Neural cell (in vitro differentiated cells): ENCODE data around the gene MAGI1. TPM values are rescaled to one million over a fixed set of nuclear protein-coding genes. Genes with fewer than 3 reads are reported as not detected.

Source experiments
- H2AFZ ChIP-seq: fragments of 200-600, 300-800 bp; sonication (generic), shearing (Covaris generic); 2 replicates; pipeline ENCODE4 v1.6.0; 2014; ENCODE audit warnings: low read depth, mild to moderate bottlenecking, antibody characterized with exemption, low read length, moderate library complexity
- H3F3A ChIP-seq: fragments of 200-600 bp; shearing (Covaris generic); 2 replicates; pipeline ENCODE4 v1.6.1; 2016; ENCODE audit warnings: mild to moderate bottlenecking, moderate library complexity, mixed read lengths, antibody characterized with exemption, low read length; ENCODE audit not compliant: insufficient read depth, poor library complexity, severe bottlenecking
- H3K27ac ChIP-seq: fragments of 200-600, 300-800 bp; sonication (generic), shearing (Covaris generic); 2 replicates; pipeline ENCODE4 v1.5.1; 2014; ENCODE audit warnings: mild to moderate bottlenecking, low read length, moderate library complexity
- H3K27me3 ChIP-seq: fragments of 300-800, 200-600 bp; sonication (generic), shearing (Covaris generic); 2 replicates; pipeline ENCODE4 v1.6.0; 2014; ENCODE audit warnings: mild to moderate bottlenecking, low read depth, low read length, moderate library complexity; ENCODE audit not compliant: insufficient read depth
- H3K36me3 ChIP-seq: fragments of 300-800, 200-600 bp; sonication (generic), shearing (Covaris generic); 2 replicates; pipeline ENCODE4 v1.5.1; 2014; ENCODE audit warnings: mild to moderate bottlenecking, antibody characterized with exemption, low read length, moderate library complexity; ENCODE audit not compliant: insufficient read depth
- H3K4me2 ChIP-seq: fragments of 300-800, 200-600 bp; sonication (generic), shearing (Covaris generic); 2 replicates; pipeline ENCODE4 v1.6.0; 2014; ENCODE audit warnings: mild to moderate bottlenecking, low read length
- H3K4me3 ChIP-seq: fragments of 300-800, 200-600 bp; sonication (generic), shearing (Covaris generic); 2 replicates; pipeline ENCODE4 v1.5.1; 2014; ENCODE audit warnings: mild to moderate bottlenecking, low read length, moderate library complexity
- H3K79me2 ChIP-seq: fragments of 200-600 bp; shearing (Covaris generic); replicated peaks from 2 replicates; pipeline ENCODE4 v1.6.0; 2014; ENCODE audit warnings: mild to moderate bottlenecking, low read length, moderate library complexity; ENCODE audit not compliant: insufficient read depth
- H3K9ac ChIP-seq: fragments of 300-800, 200-600 bp; sonication (generic), shearing (Covaris generic); 2 replicates; pipeline ENCODE4 v1.6.1; 2016; ENCODE audit warnings: mild to moderate bottlenecking, low read length, mixed read lengths
- H3K9me2 ChIP-seq: fragments of 200-600 bp; shearing (Covaris generic); 2 replicates; pipeline ENCODE4 v1.6.1; 2016; ENCODE audit warnings: mild to moderate bottlenecking, low read length, mixed read lengths; ENCODE audit not compliant: insufficient read depth
- H3K9me3 ChIP-seq: fragments of 200-600, 300-800 bp; sonication (generic), shearing (Covaris generic); 2 replicates; pipeline ENCODE4 v1.6.1; 2016; ENCODE audit warnings: mild to moderate bottlenecking, mixed run types, low read length, moderate library complexity, mixed read lengths
- H4K20me1 ChIP-seq: fragments of 200-600 bp; shearing (Covaris generic); 2 replicates; pipeline ENCODE4 v1.6.1; 2016; ENCODE audit warnings: mild to moderate bottlenecking, mixed run types; ENCODE audit not compliant: insufficient read depth
- EP300 ChIP-seq: fragments of 450-650 bp; conservative IDR thresholded peaks from 2 replicates; pipeline ENCODE4 v1.6.1; 2014; ENCODE audit warnings: antibody characterized with exemption, mild to moderate bottlenecking, moderate library complexity; ENCODE audit not compliant: poor library complexity, severe bottlenecking
- EZH2 ChIP-seq: fragments of 200-600, 300-800 bp; shearing (Covaris generic), sonication (generic); IDR thresholded peaks from 2 replicates; pipeline ENCODE4 v1.6.1; 2014; ENCODE audit warnings: antibody characterized with exemption, low read length, borderline replicate concordance, mild to moderate bottlenecking; ENCODE audit not compliant: insufficient read depth, poor library complexity, severe bottlenecking
- MXI1 ChIP-seq: fragments of 450-650 bp; conservative IDR thresholded peaks from 2 replicates; pipeline ENCODE4 v1.6.1; 2014; ENCODE audit warnings: antibody characterized with exemption, mild to moderate bottlenecking; ENCODE audit not compliant: poor library complexity, severe bottlenecking
- POLR2AphosphoS5 ChIP-seq: IDR thresholded peaks from 2 replicates; pipeline ENCODE4 v1.6.1; 2012
- RAD21 ChIP-seq: fragments of 450-650 bp; conservative IDR thresholded peaks from 2 replicates; pipeline ENCODE4 v1.6.1; 2014; ENCODE audit warnings: antibody characterized with exemption, mild to moderate bottlenecking, moderate library complexity
- SMC3 ChIP-seq: fragments of 450-650 bp; conservative IDR thresholded peaks from 2 replicates; pipeline ENCODE4 v1.6.1; 2014; ENCODE audit warnings: antibody characterized with exemption, mild to moderate bottlenecking, moderate library complexity; ENCODE audit not compliant: poor library complexity
- TAF1 ChIP-seq: IDR thresholded peaks from 2 replicates; pipeline ENCODE4 v1.6.1; 2012; ENCODE audit warnings: low read depth
- polyA plus RNA-seq: library from polyadenylated mRNA; depleted of rRNA; stranded (reverse); fragments of >200 nt; gene quantifications from 2 replicates; pipeline ENCODE4 v1.2.3, GENCODE V29; 2014
- TF ChIP-seq, protein P1 (sequence below): fragments of 450-650 bp; IDR thresholded peaks from 2 replicates; pipeline ENCODE4 v1.5.1; 2014; ENCODE audit warnings: antibody characterized with exemption, mild to moderate bottlenecking, moderate library complexity; ENCODE audit not compliant: poor library complexity, severe bottlenecking
- TF ChIP-seq, protein P2 (sequence below): IDR thresholded peaks from 2 replicates; pipeline ENCODE4 v1.6.1; 2012; ENCODE audit warnings: borderline replicate concordance

MAGI1 gene
- polyA plus RNA-seq, 1 donor from 2014 or later, result 44.7 TPM

DNA sequence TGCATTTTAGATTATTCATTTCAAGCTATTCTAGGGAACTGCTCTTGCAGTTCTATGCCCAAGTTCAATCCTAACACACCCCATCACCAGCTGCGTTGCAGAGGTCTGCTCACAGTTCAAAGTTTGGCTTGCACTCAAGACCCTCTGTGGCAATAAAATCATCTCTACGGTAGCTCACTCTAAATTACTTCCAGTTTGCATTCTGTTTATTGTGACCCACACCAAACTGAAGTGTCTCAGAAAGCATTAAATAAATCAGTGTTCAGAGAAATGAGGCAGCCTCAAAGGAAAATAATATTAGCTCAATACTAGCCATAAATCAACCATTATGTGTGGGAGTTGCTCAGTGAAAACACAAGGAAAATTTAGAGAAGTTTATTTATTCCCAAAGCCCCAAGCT is 250.3 kb downstream of the MAGI1 start:
- H3F3A ChIP-seq, result no peaks in the 10 kb centered on the region
- no peaks in the 10 kb centered on the region for H3K36me3 ChIP-seq
- H3K27ac ChIP-seq, result no peak overlapping the region

DNA sequence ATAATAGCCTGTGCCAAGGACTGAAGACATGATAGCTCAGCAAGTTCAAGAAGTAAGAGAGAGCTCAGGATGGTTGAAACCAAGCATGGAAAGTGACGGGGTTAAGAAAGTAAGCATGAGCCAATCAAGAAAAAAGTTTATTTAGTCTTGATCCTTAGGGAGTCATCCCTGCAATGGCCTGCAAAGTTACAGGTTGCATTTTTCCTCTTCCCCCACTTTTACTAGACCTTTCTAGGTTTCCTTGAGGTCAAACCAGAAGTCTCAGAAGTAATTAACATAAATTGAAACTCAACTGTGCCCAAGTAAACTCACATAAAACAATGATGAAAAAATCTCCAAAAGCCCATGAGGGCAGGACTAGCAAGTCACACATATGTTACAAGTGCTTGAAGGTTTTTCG is 250.9 kb downstream of the MAGI1 start:
- no peaks in the 10 kb centered on the region for H3K9me3 ChIP-seq
- H3K79me2 ChIP-seq, result no peaks in the 10 kb centered on the region
- H3K9me2 ChIP-seq, result no peaks in the 10 kb centered on the region
- H3F3A ChIP-seq, result no peaks in the 10 kb centered on the region
- H2AFZ ChIP-seq, result no peak overlapping the region
- TF ChIP-seq EZH2 (no peak), SMC3 (no peak), TAF1 (no peak), POLR2AphosphoS5 (no peak), MXI1 (no peak), RAD21 (no peak), EP300 (no peak)
- TF ChIP-seq, protein P1, sequence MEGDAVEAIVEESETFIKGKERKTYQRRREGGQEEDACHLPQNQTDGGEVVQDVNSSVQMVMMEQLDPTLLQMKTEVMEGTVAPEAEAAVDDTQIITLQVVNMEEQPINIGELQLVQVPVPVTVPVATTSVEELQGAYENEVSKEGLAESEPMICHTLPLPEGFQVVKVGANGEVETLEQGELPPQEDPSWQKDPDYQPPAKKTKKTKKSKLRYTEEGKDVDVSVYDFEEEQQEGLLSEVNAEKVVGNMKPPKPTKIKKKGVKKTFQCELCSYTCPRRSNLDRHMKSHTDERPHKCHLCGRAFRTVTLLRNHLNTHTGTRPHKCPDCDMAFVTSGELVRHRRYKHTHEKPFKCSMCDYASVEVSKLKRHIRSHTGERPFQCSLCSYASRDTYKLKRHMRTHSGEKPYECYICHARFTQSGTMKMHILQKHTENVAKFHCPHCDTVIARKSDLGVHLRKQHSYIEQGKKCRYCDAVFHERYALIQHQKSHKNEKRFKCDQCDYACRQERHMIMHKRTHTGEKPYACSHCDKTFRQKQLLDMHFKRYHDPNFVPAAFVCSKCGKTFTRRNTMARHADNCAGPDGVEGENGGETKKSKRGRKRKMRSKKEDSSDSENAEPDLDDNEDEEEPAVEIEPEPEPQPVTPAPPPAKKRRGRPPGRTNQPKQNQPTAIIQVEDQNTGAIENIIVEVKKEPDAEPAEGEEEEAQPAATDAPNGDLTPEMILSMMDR, result no peak
- TF ChIP-seq, protein P2, sequence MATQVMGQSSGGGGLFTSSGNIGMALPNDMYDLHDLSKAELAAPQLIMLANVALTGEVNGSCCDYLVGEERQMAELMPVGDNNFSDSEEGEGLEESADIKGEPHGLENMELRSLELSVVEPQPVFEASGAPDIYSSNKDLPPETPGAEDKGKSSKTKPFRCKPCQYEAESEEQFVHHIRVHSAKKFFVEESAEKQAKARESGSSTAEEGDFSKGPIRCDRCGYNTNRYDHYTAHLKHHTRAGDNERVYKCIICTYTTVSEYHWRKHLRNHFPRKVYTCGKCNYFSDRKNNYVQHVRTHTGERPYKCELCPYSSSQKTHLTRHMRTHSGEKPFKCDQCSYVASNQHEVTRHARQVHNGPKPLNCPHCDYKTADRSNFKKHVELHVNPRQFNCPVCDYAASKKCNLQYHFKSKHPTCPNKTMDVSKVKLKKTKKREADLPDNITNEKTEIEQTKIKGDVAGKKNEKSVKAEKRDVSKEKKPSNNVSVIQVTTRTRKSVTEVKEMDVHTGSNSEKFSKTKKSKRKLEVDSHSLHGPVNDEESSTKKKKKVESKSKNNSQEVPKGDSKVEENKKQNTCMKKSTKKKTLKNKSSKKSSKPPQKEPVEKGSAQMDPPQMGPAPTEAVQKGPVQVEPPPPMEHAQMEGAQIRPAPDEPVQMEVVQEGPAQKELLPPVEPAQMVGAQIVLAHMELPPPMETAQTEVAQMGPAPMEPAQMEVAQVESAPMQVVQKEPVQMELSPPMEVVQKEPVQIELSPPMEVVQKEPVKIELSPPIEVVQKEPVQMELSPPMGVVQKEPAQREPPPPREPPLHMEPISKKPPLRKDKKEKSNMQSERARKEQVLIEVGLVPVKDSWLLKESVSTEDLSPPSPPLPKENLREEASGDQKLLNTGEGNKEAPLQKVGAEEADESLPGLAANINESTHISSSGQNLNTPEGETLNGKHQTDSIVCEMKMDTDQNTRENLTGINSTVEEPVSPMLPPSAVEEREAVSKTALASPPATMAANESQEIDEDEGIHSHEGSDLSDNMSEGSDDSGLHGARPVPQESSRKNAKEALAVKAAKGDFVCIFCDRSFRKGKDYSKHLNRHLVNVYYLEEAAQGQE, result no peak
- no peak overlapping the region for H3K27ac ChIP-seq
- no peaks in the 10 kb centered on the region for H4K20me1 ChIP-seq
- H3K9ac ChIP-seq, result no peak overlapping the region
- no peak overlapping the region for H3K4me2 ChIP-seq
- H3K4me3 ChIP-seq, result no peak overlapping the region
- no peaks in the 10 kb centered on the region for H3K27me3 ChIP-seq
- H3K36me3 ChIP-seq, result no peaks in the 10 kb centered on the region

More for the DNA sequence above, 250.3 kb downstream of the MAGI1 start:
- Histone ChIP-seq H3K4me3 (no peak overlapping the region), H4K20me1 (no peaks in the 10 kb centered on the region), H3K9me3 (no peaks in the 10 kb centered on the region), H3K4me2 (no peak overlapping the region), H2AFZ (no peak overlapping the region), H3K79me2 (no peaks in the 10 kb centered on the region), H3K9ac (no peak overlapping the region), H3K27me3 (no peaks in the 10 kb centered on the region), H3K9me2 (no peaks in the 10 kb centered on the region)
- TF ChIP-seq TAF1 (no peak), POLR2AphosphoS5 (no peak), EZH2 (no peak), RAD21 (no peak), MXI1 (no peak), EP300 (no peak), SMC3 (no peak)
- TF ChIP-seq, protein P2, result no peak
- TF ChIP-seq, protein P1, result no peak
